Hepatocyte (in vitro differentiated cells): Measurements from ENCODE around the gene CLK4. TPM values are rescaled to one million over a fixed set of nuclear protein-coding genes. Genes with fewer than 3 reads are reported as not detected.

Experiments
- DNase-seq: peaks from one replicate; pipeline ENCODE4 v3.0.0-alpha.2; 2016; ENCODE audit warnings: low spot score
- H2AFZ ChIP-seq: fragments of 200-600 bp; sonication (generic); 2 replicates; pipeline ENCODE4 v1.6.0; 2016; ENCODE audit warnings: antibody characterized with exemption, mild to moderate bottlenecking
- H3K27ac ChIP-seq: fragments of 200-600 bp; sonication (generic); 2 replicates; pipeline ENCODE4 v1.5.1; 2016; ENCODE audit warnings: mild to moderate bottlenecking
- H3K27me3 ChIP-seq: fragments of 200-600 bp; sonication (generic); 2 replicates; pipeline ENCODE4 v1.6.1; 2016
- H3K36me3 ChIP-seq: fragments of 200-600 bp; sonication (generic); replicated peaks from 2 replicates; pipeline ENCODE4 v1.5.1; 2016; ENCODE audit warnings: low read depth; ENCODE audit not compliant: insufficient read depth
- H3K4me1 ChIP-seq: fragments of 200-600 bp; sonication (generic); 2 replicates; pipeline ENCODE4 v1.5.1; 2016; ENCODE audit warnings: mild to moderate bottlenecking, moderate library complexity; ENCODE audit not compliant: insufficient read depth
- H3K4me2 ChIP-seq: fragments of 200-600 bp; sonication (generic); 2 replicates; pipeline ENCODE4 v1.6.0; 2016
- H3K4me3 ChIP-seq: fragments of 200-600 bp; sonication (generic); 2 replicates; pipeline ENCODE4 v1.5.1; 2016; ENCODE audit warnings: mild to moderate bottlenecking
- H3K79me2 ChIP-seq: fragments of 200-600 bp; sonication (generic); 2 replicates; pipeline ENCODE4 v1.6.0; 2017; ENCODE audit warnings: mild to moderate bottlenecking
- H3K9me2 ChIP-seq: fragments of 200-600 bp; sonication (generic); replicated peaks from 2 replicates; pipeline ENCODE4 v1.6.0; 2017; ENCODE audit warnings: mild to moderate bottlenecking; ENCODE audit not compliant: insufficient read depth
- H3K9me3 ChIP-seq: fragments of 200-600 bp; sonication (generic); 2 replicates; pipeline ENCODE4 v1.5.1; 2016; ENCODE audit warnings: low read depth, mild to moderate bottlenecking
- H4K20me1 ChIP-seq: fragments of 200-600 bp; sonication (generic); 2 replicates; pipeline ENCODE4 v1.6.0; 2016; ENCODE audit warnings: mild to moderate bottlenecking; ENCODE audit not compliant: insufficient read depth, poor library complexity, severe bottlenecking
- EZH2 ChIP-seq: fragments of 200-600 bp; sonication (generic); IDR thresholded peaks from 2 replicates; pipeline ENCODE4 v1.6.1; 2016; ENCODE audit warnings: antibody characterized with exemption, mild to moderate bottlenecking, borderline replicate concordance
- EZH2phosphoT487 ChIP-seq: fragments of 200-600 bp; sonication (generic); IDR thresholded peaks from one replicate; pipeline ENCODE4 v1.6.1; 2018; ENCODE audit warnings: antibody characterized with exemption, mild to moderate bottlenecking, low read depth, moderate library complexity; ENCODE audit not compliant: unreplicated experiment, severe bottlenecking
- WGBS: methylation state at CpG from one replicate; pipeline ENCODE4 v1.1.6; 2016; ENCODE audit warnings: low lambda C conversion rate; ENCODE audit errors: missing lambda C conversion rate; 5-methylcytosine and 5-hydroxymethylcytosine counted together
- polyA plus RNA-seq: library from polyadenylated mRNA; unstranded; fragments of >200 nt; fragmentation: Nextera tagmentation; extraction: Ambion mirVana; gene quantifications from 2 replicates; pipeline ENCODE4 v1.2.1, GENCODE V29; 2016
- total RNA-seq: library from RNA; depleted of rRNA; stranded (reverse); fragments of >200 nt; gene quantifications from 2 replicates; pipeline ENCODE4 v1.2.3, GENCODE V29; 2014
- TF ChIP-seq, protein P1 (sequence below): fragments of 200-600 bp; sonication (generic); IDR thresholded peaks from 2 replicates; pipeline ENCODE4 v1.5.1; 2016; ENCODE audit warnings: antibody characterized with exemption, mild to moderate bottlenecking; ENCODE audit not compliant: poor library complexity

The CLK4 gene
- total and polyA plus RNA-seq, 2 experiments from 2014 or later: 17.9 to 28.4 TPM

- H3K27ac ChIP-seq: no peak overlapping the region
- no peaks in the 10 kb centered on the region for H3K9me3 ChIP-seq
- 88% methylated on average over 7 of the region's 7 CpGs for WGBS
- no peaks in the 10 kb centered on the region for H3K36me3 ChIP-seq
- H3K4me1 ChIP-seq: peaks cover 6% of the 10 kb centered on the region
- peaks cover 32% of the 10 kb centered on the region for H3K27me3 ChIP-seq
- H2AFZ ChIP-seq: no peak overlapping the region
- H3K4me2 ChIP-seq: no peak overlapping the region
- no peaks in the 10 kb centered on the region for H4K20me1 ChIP-seq
- no peak for DNase-seq
- no peak overlapping the region for H3K4me3 ChIP-seq
- no peaks in the 10 kb centered on the region for H3K9me2 ChIP-seq
- no peaks in the 10 kb centered on the region for H3K79me2 ChIP-seq
- no peak for TF ChIP-seq EZH2
- TF ChIP-seq, protein P1, sequence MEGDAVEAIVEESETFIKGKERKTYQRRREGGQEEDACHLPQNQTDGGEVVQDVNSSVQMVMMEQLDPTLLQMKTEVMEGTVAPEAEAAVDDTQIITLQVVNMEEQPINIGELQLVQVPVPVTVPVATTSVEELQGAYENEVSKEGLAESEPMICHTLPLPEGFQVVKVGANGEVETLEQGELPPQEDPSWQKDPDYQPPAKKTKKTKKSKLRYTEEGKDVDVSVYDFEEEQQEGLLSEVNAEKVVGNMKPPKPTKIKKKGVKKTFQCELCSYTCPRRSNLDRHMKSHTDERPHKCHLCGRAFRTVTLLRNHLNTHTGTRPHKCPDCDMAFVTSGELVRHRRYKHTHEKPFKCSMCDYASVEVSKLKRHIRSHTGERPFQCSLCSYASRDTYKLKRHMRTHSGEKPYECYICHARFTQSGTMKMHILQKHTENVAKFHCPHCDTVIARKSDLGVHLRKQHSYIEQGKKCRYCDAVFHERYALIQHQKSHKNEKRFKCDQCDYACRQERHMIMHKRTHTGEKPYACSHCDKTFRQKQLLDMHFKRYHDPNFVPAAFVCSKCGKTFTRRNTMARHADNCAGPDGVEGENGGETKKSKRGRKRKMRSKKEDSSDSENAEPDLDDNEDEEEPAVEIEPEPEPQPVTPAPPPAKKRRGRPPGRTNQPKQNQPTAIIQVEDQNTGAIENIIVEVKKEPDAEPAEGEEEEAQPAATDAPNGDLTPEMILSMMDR: no peak
- no peak for TF ChIP-seq EZH2phosphoT487
Observed at GRCh38 chr5:178577944-178578343, 48.9 kb downstream of the CLK4 start.

DNA sequence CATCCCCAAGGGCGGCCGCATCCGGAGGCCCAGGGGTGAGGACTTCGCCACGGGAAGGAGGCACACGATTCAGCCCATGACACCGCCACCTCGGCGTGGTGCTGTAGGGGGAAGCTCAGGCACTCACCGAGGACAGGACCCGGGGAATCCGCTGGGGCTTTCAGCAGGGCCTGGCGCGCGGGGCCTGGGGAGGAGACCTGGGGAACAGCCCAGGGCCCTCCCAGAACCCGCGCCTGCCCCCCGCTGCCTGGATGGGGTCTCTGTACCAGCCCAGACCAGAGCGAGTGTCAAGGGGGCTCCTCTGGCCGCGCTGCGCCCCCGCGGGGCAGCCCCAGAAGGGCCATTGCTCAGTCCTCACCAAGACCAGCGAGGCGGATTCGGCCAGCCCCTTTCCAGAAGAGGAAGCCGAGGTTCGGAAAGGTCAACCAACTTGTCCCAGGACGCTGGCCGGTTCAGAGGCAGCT lies 49.4 kb downstream of the CLK4 start:
- Histone ChIP-seq H3K27me3 (peaks cover 32% of the 10 kb centered on the region), H3K4me2 (peak overlapping the region; percentile 85), H3K9me2 (no peaks in the 10 kb centered on the region), H3K4me3 (no peak overlapping the region), H3K36me3 (no peaks in the 10 kb centered on the region), H3K9me3 (peaks cover 2% of the 10 kb centered on the region), H3K27ac (no peak overlapping the region), H3K79me2 (no peaks in the 10 kb centered on the region), H4K20me1 (no peaks in the 10 kb centered on the region), H2AFZ (peak overlapping the region; percentile 78), H3K4me1 (peaks cover 6% of the 10 kb centered on the region)
- no peak for DNase-seq
- 60% methylated on average over 25 of the region's 31 CpGs for WGBS
- TF ChIP-seq EZH2phosphoT487 (no peak), EZH2 (no peak)
- TF ChIP-seq, protein P1: no peak

GRCh38 chr5:178576591-178577351 lies 50.1 kb downstream of the CLK4 start:
- H3K79me2 ChIP-seq: no peaks in the 10 kb centered on the region
- WGBS: 11% methylated on average over 43 of the region's 92 CpGs
- no peaks in the 10 kb centered on the region for H3K36me3 ChIP-seq
- peak overlapping the region; percentile 85 for H3K4me2 ChIP-seq
- no peaks in the 10 kb centered on the region for H3K9me2 ChIP-seq
- peak overlapping the region; percentile 78 for H2AFZ ChIP-seq
- DNase-seq: peak; percentile 44
- no peaks in the 10 kb centered on the region for H4K20me1 ChIP-seq
- H3K27me3 ChIP-seq: peaks cover 32% of the 10 kb centered on the region
- H3K4me3 ChIP-seq: peak overlapping the region; percentile 16
- peaks cover 6% of the 10 kb centered on the region for H3K4me1 ChIP-seq
- TF ChIP-seq, protein P1: no peak
- TF ChIP-seq EZH2phosphoT487 (no peak), EZH2 (no peak)
- H3K9me3 ChIP-seq: peaks cover 4% of the 10 kb centered on the region
- H3K27ac ChIP-seq: no peak overlapping the region
